ENCODE measurements around the gene SPG11.

Gene SPG11

DNA sequence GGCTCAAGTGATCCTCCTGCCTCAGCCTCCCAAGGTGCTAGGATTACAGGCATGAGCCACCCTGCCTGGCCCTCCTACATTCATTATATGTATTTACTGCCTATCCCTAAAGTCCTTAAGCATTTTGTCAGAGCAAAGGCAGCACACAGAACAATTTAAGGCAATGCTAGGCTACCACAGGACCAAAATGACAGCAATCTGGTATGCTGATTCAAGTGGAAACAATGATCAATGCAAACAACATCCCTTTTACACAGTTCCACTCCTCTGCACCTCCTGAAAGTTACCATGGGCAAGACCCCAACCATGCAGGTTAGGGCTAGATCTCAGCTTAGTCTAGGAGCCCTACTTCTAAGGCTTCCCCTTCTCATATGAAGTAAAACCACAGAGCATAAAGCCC, 40.3 kb downstream of the SPG11 start:
- in situ Hi-C loops (cut with HindIII; ENCODE audit: low sequenced_read_pairs) = no loop called here

GRCh38 chr15:44620081-44620480, 43.4 kb downstream of the SPG11 start:
- in situ Hi-C loops (cut with HindIII; ENCODE audit: low sequenced_read_pairs) = no loop called here

GRCh38 chr15:44616974-44617373, 46.5 kb downstream of the SPG11 start:
- in situ Hi-C loops (cut with HindIII; ENCODE audit: low sequenced_read_pairs) = no loop called here

DNA sequence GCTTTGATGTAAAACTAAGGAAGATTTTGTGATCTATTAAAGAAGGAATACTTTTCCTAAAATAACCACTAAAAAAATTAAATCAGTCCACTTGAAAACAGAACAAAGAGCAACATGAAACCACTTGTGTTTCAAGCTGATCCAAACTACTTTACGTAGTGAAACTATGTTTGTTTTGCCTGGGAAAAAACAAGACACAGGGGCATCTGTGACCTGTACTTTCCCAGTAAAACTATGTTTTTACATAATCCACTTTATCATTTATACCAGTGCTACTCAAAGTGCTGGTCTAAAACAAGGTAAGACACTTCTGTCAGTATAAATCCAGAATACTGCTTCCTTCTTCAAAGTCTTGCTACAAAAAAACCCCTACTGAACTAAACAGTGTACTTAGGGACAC, 56.7 kb downstream of the SPG11 start:
- in situ Hi-C loops (cut with HindIII; ENCODE audit: low sequenced_read_pairs) = no loop called here

DNA sequence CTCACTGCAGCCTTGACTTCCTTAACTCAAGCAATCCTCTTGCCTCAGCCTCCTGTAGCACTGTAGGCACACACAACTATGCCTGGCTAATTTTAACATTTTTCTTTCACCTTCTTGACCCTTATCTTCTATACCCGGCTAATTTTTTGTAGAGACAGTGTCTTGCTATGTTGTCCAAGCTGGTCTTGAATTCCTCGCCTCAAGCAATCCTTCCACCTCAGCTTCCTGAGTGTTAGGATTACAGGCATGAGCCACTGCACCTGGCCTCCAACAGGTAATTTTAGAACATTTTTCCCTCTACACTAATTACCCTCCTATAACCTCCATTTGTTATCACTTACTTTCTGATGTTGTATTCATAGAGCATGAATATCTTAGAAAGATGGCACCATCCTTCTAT, 60.3 kb downstream of the SPG11 start:
- in situ Hi-C loops (cut with HindIII; ENCODE audit: low sequenced_read_pairs) = no loop called here

- in situ Hi-C loops (cut with HindIII; ENCODE audit: low sequenced_read_pairs) = loop anchor here (25.0 kb wide), 1 partner anchor 138 kb away; the partner anchor contains the start of gene TRIM69
Measured at GRCh38 chr15:44598892-44599291, 64.6 kb downstream of the SPG11 start.

- in situ Hi-C loops (cut with HindIII; ENCODE audit: low sequenced_read_pairs) = loop anchor here (25.0 kb wide), 1 partner anchor 139 kb away; the partner anchor contains the start of gene TRIM69
Measured at GRCh38 chr15:44598066-44598465, 65.4 kb downstream of the SPG11 start.

GRCh38 chr15:44596511-44597010, 66.9 kb downstream of the SPG11 start:
- in situ Hi-C loops (cut with HindIII; ENCODE audit: low sequenced_read_pairs) = loop anchor here (25.0 kb wide), 1 partner anchor 141 kb away; the partner anchor contains the start of gene TRIM69

DNA sequence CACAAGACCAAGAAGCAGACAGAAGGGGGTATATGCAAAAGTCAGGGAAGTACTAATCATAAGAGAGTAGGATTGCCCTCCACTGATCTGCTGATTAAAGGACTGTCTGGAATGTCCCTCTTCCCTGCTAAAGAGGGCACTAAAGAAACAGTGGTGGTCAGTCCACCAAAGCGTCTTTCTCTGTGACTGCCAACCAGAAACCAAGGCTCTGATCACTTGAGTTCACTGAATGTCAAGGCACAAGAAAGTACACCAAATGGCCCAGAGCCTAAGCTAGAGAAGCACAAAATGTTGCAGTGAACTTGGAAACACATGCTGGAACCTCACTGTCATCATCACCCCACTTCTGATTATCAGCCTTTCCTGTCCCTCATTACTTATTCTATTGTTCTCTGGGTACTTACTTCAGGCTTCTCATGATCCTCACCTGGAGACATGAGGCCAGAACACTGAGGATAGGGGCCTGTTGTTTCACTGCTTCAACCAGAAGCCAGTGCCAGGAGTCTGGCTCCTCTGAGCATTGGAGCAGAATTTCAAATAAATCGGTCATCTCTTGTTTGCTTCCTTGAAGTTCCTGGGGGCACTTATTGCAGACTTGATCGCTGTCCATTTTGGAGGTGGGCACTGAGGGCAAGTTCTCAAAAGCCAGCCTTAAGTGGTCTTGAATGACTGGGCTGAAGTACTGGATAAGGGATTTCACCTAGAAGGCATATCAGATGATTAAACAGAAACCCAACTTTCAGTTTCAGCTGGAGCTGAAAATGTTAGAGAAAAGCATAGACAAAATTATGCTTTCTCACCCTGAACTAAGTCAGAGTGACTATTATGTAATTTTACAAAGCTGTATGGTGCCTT, 67.6 kb downstream of the SPG11 start:
- in situ Hi-C loops (cut with HindIII; ENCODE audit: low sequenced_read_pairs) = loop anchor here (25.0 kb wide), 1 partner anchor 141 kb away; the partner anchor contains the start of gene TRIM69

GRCh38 chr15:44595246-44595645, 68.2 kb downstream of the SPG11 start:
- in situ Hi-C loops (cut with HindIII; ENCODE audit: low sequenced_read_pairs) = loop anchor here (25.0 kb wide), 1 partner anchor 142 kb away; the partner anchor contains the start of gene TRIM69

DNA sequence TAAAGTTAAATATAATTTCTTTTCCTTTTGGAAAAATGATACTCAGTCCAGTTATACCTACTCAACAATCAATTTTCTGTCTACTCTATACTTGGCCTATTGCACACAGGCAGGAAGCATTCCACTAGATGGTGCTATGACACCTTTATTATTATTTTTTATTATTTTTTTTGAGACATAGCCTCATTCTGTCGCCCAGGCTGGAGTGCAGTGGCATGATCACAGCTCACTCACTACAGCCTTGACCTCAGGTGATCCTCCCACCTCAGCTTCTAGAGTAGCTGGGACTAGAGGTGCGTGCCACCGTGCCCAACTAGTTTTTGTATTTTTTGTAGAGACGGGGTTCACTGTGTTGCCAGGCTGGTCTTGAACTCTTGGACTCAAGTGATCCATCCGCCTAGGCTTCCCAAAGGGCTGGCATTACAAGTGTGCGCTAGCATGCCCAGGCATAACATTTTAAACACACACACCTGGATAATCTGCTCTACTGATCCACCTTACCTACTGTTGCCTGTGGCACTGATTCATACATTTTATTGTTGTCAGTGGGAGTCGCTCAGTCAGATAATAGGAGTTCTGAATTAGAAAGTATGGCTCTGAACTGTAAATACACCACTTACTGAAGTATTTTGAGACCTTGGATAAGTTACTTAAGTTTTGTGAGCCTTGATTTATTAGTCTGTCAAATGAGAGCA, 70.3 kb downstream of the SPG11 start:
- in situ Hi-C loops (cut with HindIII; ENCODE audit: low sequenced_read_pairs) = loop anchor here (25.0 kb wide), 1 partner anchor 144 kb away; the partner anchor contains the start of gene TRIM69

- in situ Hi-C loops (cut with HindIII; ENCODE audit: low sequenced_read_pairs) = loop anchor here (25.0 kb wide), 1 partner anchor 146 kb away; the partner anchor contains the start of gene TRIM69
Measured at GRCh38 chr15:44591326-44591725, 72.1 kb downstream of the SPG11 start.

GRCh38 chr15:44588541-44588940, 74.9 kb downstream of the SPG11 start:
- in situ Hi-C loops (cut with HindIII; ENCODE audit: low sequenced_read_pairs) = loop anchor here (25.0 kb wide), 1 partner anchor 149 kb away; the partner anchor contains the start of gene TRIM69

- in situ Hi-C loops (cut with HindIII; ENCODE audit: low sequenced_read_pairs) = loop anchor here (25.0 kb wide), 1 partner anchor 152 kb away; the partner anchor contains the start of gene TRIM69
Measured at GRCh38 chr15:44585633-44586032, 77.8 kb downstream of the SPG11 start.

- in situ Hi-C loops (cut with HindIII; ENCODE audit: low sequenced_read_pairs) = loop anchor here (25.0 kb wide), 1 partner anchor 153 kb away; the partner anchor contains the start of gene TRIM69
Measured at GRCh38 chr15:44584162-44584749, 79.2 kb downstream of the SPG11 start.

GRCh38 chr15:44580105-44580504, 83.4 kb downstream of the SPG11 start:
- in situ Hi-C loops (cut with HindIII; ENCODE audit: low sequenced_read_pairs) = loop anchor here (25.0 kb wide), 1 partner anchor 157 kb away; the partner anchor contains the start of gene TRIM69

GRCh38 chr15:44574734-44575133, 88.7 kb downstream of the SPG11 start:
- in situ Hi-C loops (cut with HindIII; ENCODE audit: low sequenced_read_pairs) = loop anchor here (25.0 kb wide), 1 partner anchor 163 kb away; the partner anchor contains the start of gene TRIM69

- in situ Hi-C loops (cut with HindIII; ENCODE audit: low sequenced_read_pairs) = no loop called here
Measured at GRCh38 chr15:44573386-44573785, 90.1 kb downstream of the SPG11 start.

DNA sequence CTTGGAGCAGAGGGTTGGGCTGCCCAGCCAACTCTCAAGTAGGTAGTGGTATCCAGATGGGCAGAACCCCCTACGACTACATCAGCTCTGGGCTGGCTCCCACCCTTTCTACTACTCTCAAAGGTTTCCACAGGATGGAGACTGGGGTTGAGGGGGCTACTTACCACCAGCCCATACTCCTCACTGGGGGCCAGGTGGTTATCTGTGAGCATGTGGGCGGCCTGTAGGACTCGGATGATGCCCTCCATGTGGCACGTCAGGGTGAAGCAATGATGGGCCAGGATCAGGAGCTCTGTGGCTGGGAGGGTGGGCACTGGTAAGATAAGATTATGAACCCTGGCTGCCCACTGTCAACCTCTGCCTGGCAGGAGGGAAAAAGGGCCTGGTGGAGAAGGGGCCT, 93.1 kb downstream of the SPG11 start:
- in situ Hi-C loops (cut with HindIII; ENCODE audit: low sequenced_read_pairs) = no loop called here

DNA sequence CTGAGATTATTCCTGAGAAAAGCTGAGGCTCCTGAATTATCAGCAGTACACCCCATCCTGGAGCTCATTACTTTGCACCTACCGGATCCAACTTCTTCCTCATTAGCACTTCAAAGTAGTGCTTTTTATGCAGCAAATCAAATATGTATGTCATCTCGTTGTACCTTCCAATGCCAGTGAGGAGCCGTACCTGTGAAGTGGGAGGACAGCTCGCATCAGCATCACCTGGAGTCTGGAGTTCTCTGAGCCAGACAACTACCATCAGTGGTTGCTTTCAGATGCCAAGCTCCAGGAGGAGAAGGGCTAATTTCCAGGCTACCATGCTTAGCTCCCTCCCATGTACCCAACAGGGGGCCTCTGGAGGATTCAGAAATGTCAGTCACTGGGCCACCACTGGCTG, 94.1 kb downstream of the SPG11 start:
- in situ Hi-C loops (cut with HindIII; ENCODE audit: low sequenced_read_pairs) = no loop called here

DNA sequence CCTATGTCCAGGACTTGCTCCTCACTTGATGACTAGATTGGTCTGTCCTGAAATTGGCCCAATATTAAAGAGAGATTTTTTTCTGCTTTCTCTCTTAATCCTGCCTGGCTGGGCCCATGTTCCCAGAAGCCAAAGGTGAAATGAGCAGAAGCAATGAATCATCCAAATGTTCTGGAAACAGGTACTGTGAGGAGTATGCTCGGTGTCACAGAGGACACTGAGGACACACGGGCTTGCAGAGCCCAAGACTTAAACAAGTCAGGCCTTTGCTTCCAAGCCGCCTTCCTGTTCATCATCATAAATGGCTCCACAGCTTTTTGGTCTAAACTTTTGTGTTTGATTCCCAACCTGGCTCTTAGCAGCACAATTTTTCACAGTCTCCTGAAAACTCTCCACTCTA, 95.1 kb downstream of the SPG11 start:
- in situ Hi-C loops (cut with HindIII; ENCODE audit: low sequenced_read_pairs) = no loop called here

All from DLD1 (cell line).